ENCODE data around the gene PPP2R2C.

Gene PPP2R2C

GRCh38 chr4:6298035-6298434 lies 174.4 kb downstream of the PPP2R2C start:
- H3K4me1 ChIP-seq (ENCODE audit: control insufficient read depth, insufficient read depth, low read length): no peaks in the 10 kb centered on the region
- H3K4me2 ChIP-seq (ENCODE audit: low read length): no peak overlapping the region
- H3K4me3 ChIP-seq (ENCODE audit: low read length): no peak overlapping the region
- H3K9me3 ChIP-seq (replicated peaks; ENCODE audit: low read length): no peaks in the 10 kb centered on the region
- no peaks in the 10 kb centered on the region for H3K27me3 ChIP-seq (ENCODE audit: control insufficient read depth, insufficient read depth, low read length)
- no peak overlapping the region for H3K9ac ChIP-seq (ENCODE audit: low read depth, low read length)
- H3K36me3 ChIP-seq (ENCODE audit: insufficient read depth, low read length): peaks cover 17% of the 10 kb centered on the region

GRCh38 chr4:6297266-6297815 lies 175.1 kb downstream of the PPP2R2C start:
- no peak overlapping the region for H3K9ac ChIP-seq (ENCODE audit: low read depth, low read length)
- H3K4me3 ChIP-seq (ENCODE audit: low read length): no peak overlapping the region
- H3K4me1 ChIP-seq (ENCODE audit: control insufficient read depth, insufficient read depth, low read length): no peaks in the 10 kb centered on the region
- peaks cover 14% of the 10 kb centered on the region for H3K36me3 ChIP-seq (ENCODE audit: insufficient read depth, low read length)
- no peaks in the 10 kb centered on the region for H3K9me3 ChIP-seq (replicated peaks; ENCODE audit: low read length)
- no peak overlapping the region for H3K4me2 ChIP-seq (ENCODE audit: low read length)
- H3K27me3 ChIP-seq (ENCODE audit: control insufficient read depth, insufficient read depth, low read length): no peaks in the 10 kb centered on the region

- H3K9me3 ChIP-seq (replicated peaks; ENCODE audit: low read length): no peaks in the 10 kb centered on the region
- H3K4me2 ChIP-seq (ENCODE audit: low read length): no peak overlapping the region
- no peaks in the 10 kb centered on the region for H3K27me3 ChIP-seq (ENCODE audit: control insufficient read depth, insufficient read depth, low read length)
- H3K9ac ChIP-seq (ENCODE audit: low read depth, low read length): no peak overlapping the region
- peaks cover 4% of the 10 kb centered on the region for H3K36me3 ChIP-seq (ENCODE audit: insufficient read depth, low read length)
- no peak overlapping the region for H3K4me3 ChIP-seq (ENCODE audit: low read length)
- no peaks in the 10 kb centered on the region for H3K4me1 ChIP-seq (ENCODE audit: control insufficient read depth, insufficient read depth, low read length)
Measured at GRCh38 chr4:6296026-6296425, 176.4 kb downstream of the PPP2R2C start.

- H3K27me3 ChIP-seq (ENCODE audit: control insufficient read depth, insufficient read depth, low read length): no peaks in the 10 kb centered on the region
- no peak overlapping the region for H3K4me3 ChIP-seq (ENCODE audit: low read length)
- H3K9me3 ChIP-seq (replicated peaks; ENCODE audit: low read length): no peaks in the 10 kb centered on the region
- H3K9ac ChIP-seq (ENCODE audit: low read depth, low read length): no peak overlapping the region
- H3K36me3 ChIP-seq (ENCODE audit: insufficient read depth, low read length): peaks cover 4% of the 10 kb centered on the region
- no peaks in the 10 kb centered on the region for H3K4me1 ChIP-seq (ENCODE audit: control insufficient read depth, insufficient read depth, low read length)
- H3K4me2 ChIP-seq (ENCODE audit: low read length): no peak overlapping the region
Measured at GRCh38 chr4:6295495-6295894, 176.9 kb downstream of the PPP2R2C start.

GRCh38 chr4:6294705-6295421 lies 177.6 kb downstream of the PPP2R2C start:
- H3K9ac ChIP-seq (ENCODE audit: low read depth, low read length): no peak overlapping the region
- H3K4me3 ChIP-seq (ENCODE audit: low read length): no peak overlapping the region
- peaks cover 4% of the 10 kb centered on the region for H3K36me3 ChIP-seq (ENCODE audit: insufficient read depth, low read length)
- no peaks in the 10 kb centered on the region for H3K9me3 ChIP-seq (replicated peaks; ENCODE audit: low read length)
- H3K4me1 ChIP-seq (ENCODE audit: control insufficient read depth, insufficient read depth, low read length): no peaks in the 10 kb centered on the region
- H3K4me2 ChIP-seq (ENCODE audit: low read length): no peak overlapping the region
- no peaks in the 10 kb centered on the region for H3K27me3 ChIP-seq (ENCODE audit: control insufficient read depth, insufficient read depth, low read length)

- no peaks in the 10 kb centered on the region for H3K27me3 ChIP-seq (ENCODE audit: control insufficient read depth, insufficient read depth, low read length)
- H3K9ac ChIP-seq (ENCODE audit: low read depth, low read length): no peak overlapping the region
- peaks cover 4% of the 10 kb centered on the region for H3K36me3 ChIP-seq (ENCODE audit: insufficient read depth, low read length)
- H3K9me3 ChIP-seq (replicated peaks; ENCODE audit: low read length): no peaks in the 10 kb centered on the region
- H3K4me1 ChIP-seq (ENCODE audit: control insufficient read depth, insufficient read depth, low read length): no peaks in the 10 kb centered on the region
- H3K4me2 ChIP-seq (ENCODE audit: low read length): no peak overlapping the region
- no peak overlapping the region for H3K4me3 ChIP-seq (ENCODE audit: low read length)
Measured at GRCh38 chr4:6293661-6294060, 178.8 kb downstream of the PPP2R2C start.

GRCh38 chr4:6293097-6293445 lies 179.3 kb downstream of the PPP2R2C start:
- no peaks in the 10 kb centered on the region for H3K4me1 ChIP-seq (ENCODE audit: control insufficient read depth, insufficient read depth, low read length)
- no peak overlapping the region for H3K9ac ChIP-seq (ENCODE audit: low read depth, low read length)
- H3K4me2 ChIP-seq (ENCODE audit: low read length): no peak overlapping the region
- H3K9me3 ChIP-seq (replicated peaks; ENCODE audit: low read length): no peaks in the 10 kb centered on the region
- peaks cover 4% of the 10 kb centered on the region for H3K36me3 ChIP-seq (ENCODE audit: insufficient read depth, low read length)
- no peaks in the 10 kb centered on the region for H3K27me3 ChIP-seq (ENCODE audit: control insufficient read depth, insufficient read depth, low read length)
- H3K4me3 ChIP-seq (ENCODE audit: low read length): no peak overlapping the region

- Histone ChIP-seq H3K9me3 (replicated peaks; ENCODE audit: low read length) (no peaks in the 10 kb centered on the region), H3K9ac (ENCODE audit: low read depth, low read length) (no peak overlapping the region), H3K4me3 (ENCODE audit: low read length) (no peak overlapping the region), H3K4me2 (ENCODE audit: low read length) (no peak overlapping the region), H3K36me3 (ENCODE audit: insufficient read depth, low read length) (peaks cover 4% of the 10 kb centered on the region), H3K27me3 (ENCODE audit: control insufficient read depth, insufficient read depth, low read length) (no peaks in the 10 kb centered on the region), H3K4me1 (ENCODE audit: control insufficient read depth, insufficient read depth, low read length) (no peaks in the 10 kb centered on the region)
Measured at GRCh38 chr4:6292376-6293096, 179.9 kb downstream of the PPP2R2C start.

GRCh38 chr4:6291784-6292297 lies 180.6 kb downstream of the PPP2R2C start:
- Histone ChIP-seq H3K9me3 (replicated peaks; ENCODE audit: low read length) (no peaks in the 10 kb centered on the region), H3K4me1 (ENCODE audit: control insufficient read depth, insufficient read depth, low read length) (no peaks in the 10 kb centered on the region), H3K36me3 (ENCODE audit: insufficient read depth, low read length) (peaks cover 4% of the 10 kb centered on the region), H3K9ac (ENCODE audit: low read depth, low read length) (no peak overlapping the region), H3K4me2 (ENCODE audit: low read length) (no peak overlapping the region), H3K4me3 (ENCODE audit: low read length) (no peak overlapping the region), H3K27me3 (ENCODE audit: control insufficient read depth, insufficient read depth, low read length) (no peaks in the 10 kb centered on the region)

GRCh38 chr4:6290769-6291547 lies 181.5 kb downstream of the PPP2R2C start:
- H3K9me3 ChIP-seq (replicated peaks; ENCODE audit: low read length): no peaks in the 10 kb centered on the region
- H3K27me3 ChIP-seq (ENCODE audit: control insufficient read depth, insufficient read depth, low read length): no peaks in the 10 kb centered on the region
- no peaks in the 10 kb centered on the region for H3K4me1 ChIP-seq (ENCODE audit: control insufficient read depth, insufficient read depth, low read length)
- H3K4me2 ChIP-seq (ENCODE audit: low read length): no peak overlapping the region
- peaks cover under 1% of the 10 kb centered on the region for H3K36me3 ChIP-seq (ENCODE audit: insufficient read depth, low read length)
- H3K9ac ChIP-seq (ENCODE audit: low read depth, low read length): no peak overlapping the region
- no peak overlapping the region for H3K4me3 ChIP-seq (ENCODE audit: low read length)

- Histone ChIP-seq H3K9me3 (replicated peaks; ENCODE audit: low read length) (no peaks in the 10 kb centered on the region), H3K4me3 (ENCODE audit: low read length) (no peak overlapping the region), H3K9ac (ENCODE audit: low read depth, low read length) (no peak overlapping the region), H3K4me1 (ENCODE audit: control insufficient read depth, insufficient read depth, low read length) (no peaks in the 10 kb centered on the region), H3K4me2 (ENCODE audit: low read length) (no peak overlapping the region), H3K36me3 (ENCODE audit: insufficient read depth, low read length) (no peaks in the 10 kb centered on the region), H3K27me3 (ENCODE audit: control insufficient read depth, insufficient read depth, low read length) (no peaks in the 10 kb centered on the region)
Measured at GRCh38 chr4:6290256-6290655, 182.2 kb downstream of the PPP2R2C start.

Measured in skeletal muscle satellite cell (primary cell).